Transverse colon (tissue), 4 donors: ENCODE data around the gene CTDNEP1.

Experiments used
- EP300 ChIP-seq: sonication (generic); formaldehyde crosslinking; IDR thresholded peaks from one replicate; pipeline ENCODE4 v1.6.1; 2017; ENCODE audit warnings: antibody characterized with exemption, low read depth
- POLR2A ChIP-seq: fragments of 450-650 bp; IDR thresholded peaks from one replicate; pipeline ENCODE4 v1.6.1; 2016; ENCODE audit warnings: antibody characterized with exemption, mild to moderate bottlenecking, moderate library complexity
- POLR2AphosphoS5 ChIP-seq, 3 donors: sonication (generic); formaldehyde crosslinking; IDR thresholded peaks; one replicate each; pipeline ENCODE4 v1.6.1; 2016; ENCODE audit warnings: antibody characterized with exemption in 3 of 3
- TF ChIP-seq, protein P1 (sequence below), 5 experiments: fragments of 200-600 bp in 3 of 5; fragments of 450-650 bp in 2 of 5; sonication (generic) in 3 of 5; IDR thresholded peaks; 1 replicate in 2 of 5; 2 replicates in 3 of 5; pipeline ENCODE4 v1.5.1; 2016 to 2017; ENCODE audit warnings: antibody characterized with exemption in 5 of 5, inconsistent platforms in 3 of 5, mild to moderate bottlenecking in 2 of 5, moderate library complexity in 1 of 5

GRCh38 chr17:7237761-7238419 is 13.6 kb downstream of the CTDNEP1 start:
- TF ChIP-seq, protein P1, sequence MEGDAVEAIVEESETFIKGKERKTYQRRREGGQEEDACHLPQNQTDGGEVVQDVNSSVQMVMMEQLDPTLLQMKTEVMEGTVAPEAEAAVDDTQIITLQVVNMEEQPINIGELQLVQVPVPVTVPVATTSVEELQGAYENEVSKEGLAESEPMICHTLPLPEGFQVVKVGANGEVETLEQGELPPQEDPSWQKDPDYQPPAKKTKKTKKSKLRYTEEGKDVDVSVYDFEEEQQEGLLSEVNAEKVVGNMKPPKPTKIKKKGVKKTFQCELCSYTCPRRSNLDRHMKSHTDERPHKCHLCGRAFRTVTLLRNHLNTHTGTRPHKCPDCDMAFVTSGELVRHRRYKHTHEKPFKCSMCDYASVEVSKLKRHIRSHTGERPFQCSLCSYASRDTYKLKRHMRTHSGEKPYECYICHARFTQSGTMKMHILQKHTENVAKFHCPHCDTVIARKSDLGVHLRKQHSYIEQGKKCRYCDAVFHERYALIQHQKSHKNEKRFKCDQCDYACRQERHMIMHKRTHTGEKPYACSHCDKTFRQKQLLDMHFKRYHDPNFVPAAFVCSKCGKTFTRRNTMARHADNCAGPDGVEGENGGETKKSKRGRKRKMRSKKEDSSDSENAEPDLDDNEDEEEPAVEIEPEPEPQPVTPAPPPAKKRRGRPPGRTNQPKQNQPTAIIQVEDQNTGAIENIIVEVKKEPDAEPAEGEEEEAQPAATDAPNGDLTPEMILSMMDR (IDR thresholded peaks at IDR 0.05): no peak
- TF ChIP-seq EP300: no peak
- peak; percentile 47 for TF ChIP-seq POLR2A
- peak in 1 of 3 donors; percentile 11 for TF ChIP-seq POLR2AphosphoS5 (IDR thresholded peaks at IDR 0.05)
